Dermis blood vessel endothelial cell (primary cell): ENCODE data around the gene CCDC152. TPM values are rescaled to one million over a fixed set of nuclear protein-coding genes. Genes with fewer than 3 reads are reported as not detected.

Experiments used
- DNase-seq: peaks from one replicate; pipeline ENCODE4 v3.0.0; 2010
- total RNA-seq: library from RNA; depleted of rRNA; stranded (reverse); fragments of >200 nt; gene quantifications from 2 replicates; pipeline ENCODE4 v1.2.3, GENCODE V29; 2014

Gene CCDC152
- total RNA-seq, 1 donor from 2014 or later = 0.51 TPM

- no peak for DNase-seq
Measured at GRCh38 chr5:42784132-42784531, 27.5 kb downstream of the CCDC152 start.

GRCh38 chr5:42785756-42786155, 29.1 kb downstream of the CCDC152 start:
- DNase-seq = no peak

GRCh38 chr5:42787073-42787472, 30.5 kb downstream of the CCDC152 start:
- DNase-seq = no peak

GRCh38 chr5:42787845-42788244, 31.2 kb downstream of the CCDC152 start:
- DNase-seq = no peak

GRCh38 chr5:42791151-42791550, 34.5 kb downstream of the CCDC152 start:
- DNase-seq = no peak

GRCh38 chr5:42798284-42799240, 41.9 kb downstream of the CCDC152 start:
- no peak for DNase-seq

GRCh38 chr5:42799241-42799608, 42.6 kb downstream of the CCDC152 start:
- DNase-seq = no peak

- no peak for DNase-seq
Measured at GRCh38 chr5:42799668-42800114, 43.1 kb downstream of the CCDC152 start.

- no peak for DNase-seq
Measured at GRCh38 chr5:42800748-42801330, 44.2 kb downstream of the CCDC152 start.

- DNase-seq = no peak
Measured at GRCh38 chr5:42801516-42802166, 45.0 kb downstream of the CCDC152 start.

- no peak for DNase-seq
Measured at GRCh38 chr5:42804717-42805339, 48.2 kb downstream of the CCDC152 start.

- DNase-seq = no peak
Measured at GRCh38 chr5:42806004-42806700, 49.5 kb downstream of the CCDC152 start.

GRCh38 chr5:42806701-42807262, 50.2 kb downstream of the CCDC152 start:
- no peak for DNase-seq

GRCh38 chr5:42807722-42808447, 51.3 kb downstream of the CCDC152 start:
- DNase-seq = no peak

GRCh38 chr5:42808888-42809611, 52.4 kb downstream of the CCDC152 start:
- no peak for DNase-seq

- no peak for DNase-seq
Measured at GRCh38 chr5:42810834-42811590, 54.4 kb downstream of the CCDC152 start.

- no peak for DNase-seq
Measured at GRCh38 chr5:42811591-42812446, 55.2 kb downstream of the CCDC152 start, which contains the start of gene SELENOP. Gene SELENOP (minus strand): TSS chr5:42811892. CDS start chr5:42808353, 3,539 bp downstream.

- DNase-seq = no peak
Measured at GRCh38 chr5:42812620-42813019, 56.0 kb downstream of the CCDC152 start.

GRCh38 chr5:42813533-42813932, 56.9 kb downstream of the CCDC152 start:
- DNase-seq = no peak
